Hematopoietic multipotent progenitor cell (in vitro differentiated cells): ENCODE measurements around the gene TOR4A. TPM values are rescaled to one million over a fixed set of nuclear protein-coding genes. Genes with fewer than 3 reads are reported as not detected.

Source experiments
- DNase-seq, 3 donors: peaks; one replicate each; pipeline ENCODE4 v3.0.0-alpha.2; 2011 to 2015; ENCODE audit warnings: low read depth in 2 of 3, low spot score in 2 of 3
- total RNA-seq: library from RNA; depleted of rRNA; stranded (reverse); fragments of >200 nt; gene quantifications from one replicate; pipeline ENCODE4 v1.2.3, GENCODE V29; 2012

The TOR4A gene
- total RNA-seq, 1 donor, result 25.0 TPM

- DNase-seq, result no peak
Observed at GRCh38 chr9:137331929-137332328, 54.4 kb downstream of the TOR4A start.

Other genes starting within 250 kb of the TOR4A start
- gene ABCA2, start 249.5 kb upstream of the TOR4A start, total RNA-seq, result 99.1 TPM
- gene FUT7, start 245.6 kb upstream of the TOR4A start, total RNA-seq, result 14.3 TPM
- gene NPDC1, start 231.5 kb upstream of the TOR4A start, total RNA-seq, result 51.2 TPM
- gene ENTPD2, start 223.7 kb upstream of the TOR4A start, total RNA-seq, result not detected
- 4.8 TPM for gene SAPCD2, start 207.2 kb upstream of the TOR4A start, total RNA-seq
- 14.8 TPM for gene UAP1L1, start 200.2 kb upstream of the TOR4A start, total RNA-seq
- 70.8 TPM for gene MAN1B1, start 190.7 kb upstream of the TOR4A start, total RNA-seq
- gene DPP7, start 163.0 kb upstream of the TOR4A start, total RNA-seq, result 154 TPM
- under 0.01 TPM for gene GRIN1, start 138.6 kb upstream of the TOR4A start, total RNA-seq
- gene LRRC26, start 107.7 kb upstream of the TOR4A start, total RNA-seq, result 2.2 TPM
- not detected for gene TMEM210, start 105.7 kb upstream of the TOR4A start, total RNA-seq
- 59.8 TPM for gene ANAPC2, start 89.2 kb upstream of the TOR4A start, total RNA-seq
- gene SSNA1, start 89.0 kb upstream of the TOR4A start, total RNA-seq, result 78.4 TPM
- gene TPRN, start 77.0 kb upstream of the TOR4A start, total RNA-seq, result 3.0 TPM
- gene TMEM203, start 72.1 kb upstream of the TOR4A start, total RNA-seq, result 35.5 TPM
- 10.2 TPM for gene NDOR1, start 72.0 kb upstream of the TOR4A start, total RNA-seq
- gene RNF208, start 55.5 kb upstream of the TOR4A start, total RNA-seq, result 1.3 TPM
- gene CYSRT1, start 52.6 kb upstream of the TOR4A start, total RNA-seq, result 0.27 TPM
- gene RNF224, start 50.2 kb upstream of the TOR4A start, total RNA-seq, result not detected
- gene SLC34A3, start 46.8 kb upstream of the TOR4A start, total RNA-seq, result not detected
- gene TUBB4B, start 36.4 kb upstream of the TOR4A start, total RNA-seq, result 141 TPM
- gene STPG3, start 26.4 kb upstream of the TOR4A start, total RNA-seq, result 0.54 TPM
- 72.7 TPM for gene NELFB, start 22.4 kb upstream of the TOR4A start, total RNA-seq
- gene NRARP, start 24.5 kb downstream of the TOR4A start, total RNA-seq, result 5.1 TPM
- gene EXD3, start 145.4 kb downstream of the TOR4A start, total RNA-seq, result 28.3 TPM
- gene NOXA1, start 145.7 kb downstream of the TOR4A start, total RNA-seq, result 4.6 TPM
- 0.27 TPM for gene ENTPD8, start 163.6 kb downstream of the TOR4A start, total RNA-seq
- gene NSMF, start 181.6 kb downstream of the TOR4A start, total RNA-seq, result 26.4 TPM